GM12872 (cell line): ENCODE results near the gene ZBTB7A.

Source experiments
- TF ChIP-seq, protein P1 (sequence below): IDR thresholded peaks from 3 replicates; pipeline ENCODE4 v1.5.1; 2011; ENCODE audit warnings: low read depth, mild to moderate bottlenecking, low read length, moderate library complexity; ENCODE audit not compliant: insufficient read depth

ZBTB7A gene

DNA sequence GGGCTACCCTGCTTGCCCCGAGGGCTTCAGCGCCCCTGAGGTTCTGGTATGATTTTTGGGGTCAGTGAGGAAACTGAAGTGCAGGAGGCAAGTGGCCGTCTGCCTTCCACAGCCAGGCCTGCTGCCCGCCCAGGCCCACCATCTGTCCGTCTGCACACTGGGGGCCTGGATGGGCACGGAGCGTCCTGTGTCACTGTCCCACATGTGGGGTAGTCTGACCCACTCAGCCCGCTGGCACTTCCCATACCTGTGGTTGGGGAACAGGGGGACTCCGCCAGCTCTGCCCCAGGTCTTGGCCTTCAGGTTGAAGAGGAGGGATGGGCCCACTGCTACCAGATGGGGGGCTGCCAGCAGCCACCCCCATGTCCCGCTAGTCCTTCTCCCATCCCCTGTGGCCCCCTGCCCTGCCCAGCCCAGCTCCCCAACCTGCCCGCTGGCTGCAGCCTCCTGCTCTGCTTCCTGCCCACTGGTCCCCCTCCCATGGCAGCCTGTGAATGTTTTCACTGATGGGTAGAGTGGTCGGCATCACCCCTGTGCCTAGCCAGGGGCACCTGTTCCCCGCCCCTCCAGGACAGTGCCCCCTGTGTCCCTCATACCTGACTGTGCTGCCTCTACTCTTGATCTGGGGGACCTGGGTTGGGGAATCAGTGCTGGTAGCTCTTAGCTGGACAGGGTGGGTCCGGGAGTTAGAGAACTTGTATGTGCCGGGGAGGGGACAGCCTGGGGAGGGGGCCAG, 49.6 kb downstream of the ZBTB7A start:
- TF ChIP-seq, protein P1, sequence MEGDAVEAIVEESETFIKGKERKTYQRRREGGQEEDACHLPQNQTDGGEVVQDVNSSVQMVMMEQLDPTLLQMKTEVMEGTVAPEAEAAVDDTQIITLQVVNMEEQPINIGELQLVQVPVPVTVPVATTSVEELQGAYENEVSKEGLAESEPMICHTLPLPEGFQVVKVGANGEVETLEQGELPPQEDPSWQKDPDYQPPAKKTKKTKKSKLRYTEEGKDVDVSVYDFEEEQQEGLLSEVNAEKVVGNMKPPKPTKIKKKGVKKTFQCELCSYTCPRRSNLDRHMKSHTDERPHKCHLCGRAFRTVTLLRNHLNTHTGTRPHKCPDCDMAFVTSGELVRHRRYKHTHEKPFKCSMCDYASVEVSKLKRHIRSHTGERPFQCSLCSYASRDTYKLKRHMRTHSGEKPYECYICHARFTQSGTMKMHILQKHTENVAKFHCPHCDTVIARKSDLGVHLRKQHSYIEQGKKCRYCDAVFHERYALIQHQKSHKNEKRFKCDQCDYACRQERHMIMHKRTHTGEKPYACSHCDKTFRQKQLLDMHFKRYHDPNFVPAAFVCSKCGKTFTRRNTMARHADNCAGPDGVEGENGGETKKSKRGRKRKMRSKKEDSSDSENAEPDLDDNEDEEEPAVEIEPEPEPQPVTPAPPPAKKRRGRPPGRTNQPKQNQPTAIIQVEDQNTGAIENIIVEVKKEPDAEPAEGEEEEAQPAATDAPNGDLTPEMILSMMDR = no peak

DNA sequence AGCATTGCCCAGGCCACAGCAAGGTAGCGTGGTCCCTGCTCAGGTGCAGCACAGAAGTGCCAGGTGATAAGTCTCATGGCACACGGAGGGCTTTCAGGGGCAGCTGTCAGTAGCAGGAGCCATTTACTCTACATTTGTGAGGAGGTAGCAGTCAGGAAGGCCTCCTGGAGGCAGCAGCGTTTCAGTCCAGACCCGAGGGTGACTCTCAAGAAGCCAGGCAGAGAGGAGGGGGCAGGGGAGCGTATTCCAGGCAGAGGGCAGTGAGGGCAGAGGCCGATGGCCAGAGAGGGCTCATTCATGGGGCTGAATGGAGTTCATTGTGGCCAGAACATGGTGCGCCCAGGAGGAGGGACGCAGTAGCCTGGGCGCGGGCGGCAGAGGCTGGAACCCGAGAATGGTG, 50.2 kb downstream of the ZBTB7A start:
- TF ChIP-seq, protein P1 = no peak

DNA sequence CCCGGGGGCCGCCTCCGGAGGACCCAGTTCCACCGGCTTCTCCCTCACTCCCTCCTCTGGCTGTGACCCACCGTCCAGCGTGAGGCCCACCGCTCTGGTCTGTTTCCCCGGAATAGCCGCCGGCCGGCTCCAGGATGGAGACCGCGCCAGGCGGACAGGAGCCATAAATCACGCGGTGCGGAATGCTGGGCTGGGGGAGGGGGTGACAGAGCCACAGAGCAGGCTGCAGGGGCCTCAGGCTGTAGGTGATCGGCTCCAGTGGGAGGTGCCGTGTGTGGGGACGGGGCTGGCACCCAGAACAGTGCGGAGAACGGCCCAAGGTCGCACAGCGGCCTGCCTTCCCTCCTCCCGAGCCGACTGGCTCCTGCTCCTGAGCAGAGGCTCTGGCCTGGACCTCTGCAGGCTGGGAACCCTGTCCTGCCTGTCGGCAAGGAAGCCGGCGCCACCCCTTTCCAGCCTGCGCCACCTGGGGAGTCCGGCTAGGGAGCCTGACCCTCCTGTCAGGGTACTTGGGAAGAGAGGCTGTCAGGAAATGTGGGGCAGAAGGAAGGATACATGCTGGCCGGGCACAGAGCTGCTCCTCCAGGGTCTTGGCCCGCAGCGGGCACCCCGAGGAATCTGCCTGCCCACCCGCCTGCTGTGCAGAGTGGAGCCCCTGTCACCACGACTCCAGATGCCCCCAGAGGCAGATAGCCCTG, 50.8 kb downstream of the ZBTB7A start:
- TF ChIP-seq, protein P1 = no peak

DNA sequence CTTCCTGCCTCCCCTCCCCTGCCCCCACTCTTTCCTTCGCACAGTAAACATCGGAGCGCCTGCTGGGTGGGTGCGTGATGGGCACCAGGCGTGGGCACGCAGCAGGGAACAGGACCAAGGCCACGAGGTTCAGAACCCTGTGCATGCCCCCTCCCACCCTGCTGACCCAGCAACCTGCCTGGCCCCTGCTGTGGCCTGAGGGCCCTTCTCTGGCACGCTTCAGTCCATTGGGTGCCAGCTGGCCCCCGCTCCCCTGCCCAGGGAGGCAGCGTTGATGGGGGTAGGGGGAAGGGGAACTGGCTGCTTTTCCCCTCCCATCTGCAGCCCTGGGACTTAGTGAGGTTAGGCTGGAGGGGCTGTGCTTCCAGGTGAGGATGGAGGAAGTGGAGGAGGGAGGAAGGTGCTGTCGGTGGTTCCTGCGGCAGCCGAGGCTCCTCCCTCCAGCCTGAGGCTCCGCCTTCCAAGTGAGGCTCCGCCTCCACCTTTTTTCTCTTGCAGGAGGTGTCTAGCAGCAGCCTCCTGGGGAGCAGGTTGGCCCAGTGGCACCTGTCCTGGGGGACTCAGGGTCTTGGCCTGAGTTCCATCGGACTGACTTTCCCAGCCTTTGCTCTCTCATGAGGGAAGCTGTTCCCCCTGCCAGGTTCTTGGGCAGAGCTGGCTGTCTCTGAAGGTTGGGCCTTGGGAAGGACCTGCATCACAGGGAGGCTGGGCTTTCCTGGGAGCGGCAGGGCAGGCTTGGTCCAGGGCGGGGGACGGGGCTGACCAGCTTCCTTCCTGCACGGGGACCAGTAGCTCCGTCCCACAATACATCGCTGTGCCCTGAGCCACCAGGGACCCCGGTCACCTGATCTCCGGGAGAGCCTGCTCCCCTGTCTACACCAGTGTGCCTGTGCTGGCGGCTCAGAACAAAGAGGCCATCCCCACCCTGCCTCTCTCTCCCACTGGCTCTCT, 51.9 kb downstream of the ZBTB7A start:
- TF ChIP-seq, protein P1 = no peak

DNA sequence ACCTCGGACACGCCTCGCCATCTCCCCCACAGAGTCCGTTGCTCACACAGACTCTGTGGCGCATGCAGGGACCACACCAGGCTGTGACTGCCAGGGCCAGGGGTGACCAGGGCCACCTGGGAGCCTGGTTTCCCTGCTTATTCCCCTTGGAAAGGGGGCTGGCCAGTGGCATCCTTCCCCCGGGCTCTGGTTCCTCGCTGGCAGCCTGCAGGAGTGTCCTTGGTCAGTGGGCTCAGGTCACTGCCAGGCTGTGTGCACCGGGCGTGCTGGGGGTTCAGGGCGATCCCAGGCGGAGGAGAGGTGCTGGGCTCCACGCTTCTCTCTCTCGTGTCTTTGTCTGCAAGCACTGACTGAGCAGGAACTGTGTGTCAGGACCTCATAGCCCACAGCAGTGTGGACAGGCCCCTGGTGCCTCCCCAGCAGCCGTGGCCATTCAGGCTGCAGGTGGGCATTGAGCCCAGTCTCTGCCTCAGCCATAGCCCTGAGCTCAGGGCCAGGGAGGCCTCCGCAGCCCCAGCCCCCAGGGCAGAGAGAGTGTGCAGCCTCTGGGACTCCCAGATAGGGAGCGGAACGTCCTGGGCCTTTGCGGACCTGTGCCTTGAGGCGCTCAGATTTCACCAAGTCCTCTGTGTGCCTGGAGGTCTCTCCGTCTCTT, 52.7 kb downstream of the ZBTB7A start:
- TF ChIP-seq, protein P1 = no peak

DNA sequence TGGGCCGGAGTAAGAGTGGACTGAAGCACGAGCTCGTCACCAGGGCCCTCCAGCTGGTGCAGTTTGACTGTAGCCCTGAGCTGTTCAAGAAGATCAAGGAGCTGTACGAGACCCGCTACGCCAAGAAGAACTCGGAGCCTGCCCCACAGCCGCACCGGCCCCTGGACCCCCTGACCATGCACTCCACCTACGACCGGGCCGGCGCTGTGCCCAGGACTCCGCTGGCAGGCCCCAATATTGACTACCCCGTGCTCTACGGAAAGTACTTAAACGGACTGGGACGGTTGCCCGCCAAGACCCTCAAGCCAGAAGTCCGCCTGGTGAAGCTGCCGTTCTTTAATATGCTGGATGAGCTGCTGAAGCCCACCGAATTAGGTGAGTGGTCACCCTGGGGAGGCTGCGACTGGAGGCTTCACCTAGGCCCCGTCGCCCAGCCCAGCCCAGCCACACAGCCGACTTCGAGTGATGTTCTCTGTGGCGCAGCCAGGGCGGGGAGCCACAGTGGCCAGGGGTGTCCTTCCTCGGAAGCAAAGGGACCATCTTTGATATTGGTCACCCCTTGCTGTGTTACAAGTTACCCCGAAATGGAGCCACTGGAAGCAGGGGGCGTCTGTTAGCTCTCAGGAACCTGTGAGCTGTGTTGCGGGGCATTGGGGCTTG, 53.6 kb downstream of the ZBTB7A start:
- TF ChIP-seq, protein P1 = no peak
